WTC11 (cell line): Measurements from ENCODE around the gene ZSCAN10. TPM values are rescaled to one million over a fixed set of nuclear protein-coding genes. Genes with fewer than 3 reads are reported as not detected.

ENCODE experiments used
- ATAC-seq: fragments of 200-7000 bp; cut with Tn5 transposase; 2 replicates; pipeline ENCODE4 v1.10.0; 2021; ENCODE audit warnings: mild to moderate bottlenecking, moderate library complexity
- CTCF ChIA-PET: fragments of 300-600 bp; sonication (Branson Sonifier 250); formaldehyde crosslinking; loops from one replicate; lab custom pipeline; 2021; ENCODE audit warnings: antibody characterized with exemption; lab: Charles Lee
- POLR2A ChIA-PET: fragments of 350-600 bp; sonication (Branson Sonifier 250); formaldehyde crosslinking; loops from one replicate; lab custom pipeline; 2021; ENCODE audit warnings: antibody characterized with exemption; lab: Charles Lee
- DNase-seq: peaks from one replicate; pipeline ENCODE4 v3.0.0; 2021; ENCODE audit warnings: low spot score
- H3K27ac Mint-ChIP-seq: 2 replicates; pipeline ENCODE4 v1.8.0; 2021; ENCODE audit warnings: mixed read lengths
- H3K27me3 Mint-ChIP-seq: 2 replicates; pipeline ENCODE4 v1.8.0; 2021; ENCODE audit warnings: low read depth, mild to moderate bottlenecking, moderate library complexity, mixed read lengths
- H3K36me3 Mint-ChIP-seq: 2 replicates; pipeline ENCODE4 v1.8.0; 2021; ENCODE audit warnings: mixed read lengths
- H3K4me1 Mint-ChIP-seq: 2 replicates; pipeline ENCODE4 v1.8.0; 2022; ENCODE audit warnings: mixed read lengths
- H3K4me3 Mint-ChIP-seq: 2 replicates; pipeline ENCODE4 v1.8.0; 2021; ENCODE audit warnings: mild to moderate bottlenecking, moderate library complexity, mixed read lengths
- H3K9me3 Mint-ChIP-seq: 2 replicates; pipeline ENCODE4 v1.8.0; 2021; ENCODE audit warnings: mixed read lengths
- ATF1 ChIP-seq: sonication (generic); formaldehyde crosslinking; IDR thresholded peaks from 2 replicates; pipeline ENCODE4 v1.8.1; 2023; ENCODE audit warnings: mild to moderate bottlenecking, moderate library complexity, missing genetic modification reagents
- ATF6 ChIP-seq: sonication (generic); formaldehyde crosslinking; IDR thresholded peaks from 2 replicates; pipeline ENCODE4 v1.8.1; 2023; ENCODE audit warnings: mild to moderate bottlenecking, missing genetic modification reagents
- CREB1 ChIP-seq: sonication (generic); formaldehyde crosslinking; IDR thresholded peaks from 2 replicates; pipeline ENCODE4 v1.8.0; 2023; ENCODE audit warnings: mild to moderate bottlenecking, missing genetic modification reagents
- EMX1 ChIP-seq: fragments of 250-450 bp; sonication (Bioruptor Pico); IDR thresholded peaks from 2 replicates; pipeline ENCODE4 v1.8.0; 2021; ENCODE audit warnings: mild to moderate bottlenecking
- ERG ChIP-seq: fragments of 250-450 bp; sonication (Bioruptor Pico); IDR thresholded peaks from 2 replicates; pipeline ENCODE4 v1.8.0; 2021; ENCODE audit warnings: mild to moderate bottlenecking
- ETV6 ChIP-seq: sonication (generic); formaldehyde crosslinking; IDR thresholded peaks from 2 replicates; pipeline ENCODE4 v1.8.1; 2022; ENCODE audit warnings: mild to moderate bottlenecking, missing genetic modification reagents
- GTF2I ChIP-seq: fragments of 250-450 bp; sonication (Bioruptor Pico); conservative IDR thresholded peaks from 2 replicates; pipeline ENCODE4 v1.4.0; 2021; ENCODE audit warnings: mild to moderate bottlenecking
- JAZF1 ChIP-seq: fragments of 250-450 bp; sonication (Bioruptor Pico); IDR thresholded peaks from 2 replicates; pipeline ENCODE4 v1.9.0; 2021; ENCODE audit warnings: moderate library complexity, mild to moderate bottlenecking, inconsistent platforms
- MAX ChIP-seq: sonication (generic); formaldehyde crosslinking; IDR thresholded peaks from 2 replicates; pipeline ENCODE4 v1.8.0; 2022; ENCODE audit warnings: mild to moderate bottlenecking, missing genetic modification reagents
- MXD4 ChIP-seq: fragments of 250-450 bp; sonication (Bioruptor Pico); IDR thresholded peaks from 2 replicates; pipeline ENCODE4 v1.8.0; 2021; ENCODE audit warnings: mild to moderate bottlenecking, moderate library complexity, borderline replicate concordance
- MYBL2 ChIP-seq: sonication (generic); formaldehyde crosslinking; IDR thresholded peaks from 2 replicates; pipeline ENCODE4 v1.8.1; 2023; ENCODE audit warnings: mild to moderate bottlenecking, moderate library complexity, missing genetic modification reagents
- NR1H2 ChIP-seq: sonication (generic); formaldehyde crosslinking; IDR thresholded peaks from 2 replicates; pipeline ENCODE4 v1.9.0; 2021; ENCODE audit warnings: mild to moderate bottlenecking, moderate library complexity, missing genetic modification reagents
- NR2C2 ChIP-seq: sonication (generic); formaldehyde crosslinking; IDR thresholded peaks from 2 replicates; pipeline ENCODE4 v1.8.0; 2022; ENCODE audit warnings: mild to moderate bottlenecking, missing genetic modification reagents
- NR3C1 ChIP-seq: sonication (generic); formaldehyde crosslinking; conservative IDR thresholded peaks from 2 replicates; pipeline ENCODE4 v1.8.1; 2023; ENCODE audit warnings: low read depth, mild to moderate bottlenecking, missing genetic modification reagents
- SOX15 ChIP-seq: fragments of 250-450 bp; sonication (Bioruptor Pico); IDR thresholded peaks from 2 replicates; pipeline ENCODE4 v1.9.0; 2021; ENCODE audit warnings: mild to moderate bottlenecking
- SP1 ChIP-seq: sonication (generic); formaldehyde crosslinking; conservative IDR thresholded peaks from 2 replicates; pipeline ENCODE4 v1.8.1; 2022; ENCODE audit warnings: missing genetic modification reagents
- ZNF138 ChIP-seq: sonication (generic); formaldehyde crosslinking; conservative IDR thresholded peaks from 2 replicates; pipeline ENCODE4 v1.8.1; 2022; ENCODE audit warnings: mild to moderate bottlenecking, moderate library complexity, missing genetic modification reagents
- ZNF425 ChIP-seq: fragments of 250-450 bp; sonication (Bioruptor Pico); conservative IDR thresholded peaks from 2 replicates; pipeline ENCODE4 v1.9.0; 2021; ENCODE audit warnings: mild to moderate bottlenecking
- ZNF532 ChIP-seq: fragments of 250-450 bp; sonication (Bioruptor Pico); IDR thresholded peaks from 2 replicates; pipeline ENCODE4 v1.9.0; 2021; ENCODE audit warnings: mild to moderate bottlenecking, borderline replicate concordance
- total RNA-seq: library from RNA; stranded (reverse); gene quantifications from 3 replicates; pipeline ENCODE4 v1.2.3, GENCODE V29; 2021
- TF ChIP-seq, protein P1 (sequence below): fragments of 250-450 bp; sonication (Bioruptor Pico); IDR thresholded peaks from 2 replicates; pipeline ENCODE4 v1.9.0; 2021; ENCODE audit warnings: moderate library complexity, mild to moderate bottlenecking, inconsistent platforms, borderline replicate concordance

ZSCAN10 gene
- total RNA-seq, 1 experiment from 2014 or later, result 263 TPM

GRCh38 chr16:3145660-3146059 lies 46.6 kb upstream of the ZSCAN10 start (continued):
- TF ChIP-seq ZNF532 (CRISPR knock-in tag), result no peak
- TF ChIP-seq NR1H2 (CRISPR knock-in tag), result no peak
- TF ChIP-seq ETV6 (CRISPR knock-in tag), result no peak
- TF ChIP-seq, protein P1, sequence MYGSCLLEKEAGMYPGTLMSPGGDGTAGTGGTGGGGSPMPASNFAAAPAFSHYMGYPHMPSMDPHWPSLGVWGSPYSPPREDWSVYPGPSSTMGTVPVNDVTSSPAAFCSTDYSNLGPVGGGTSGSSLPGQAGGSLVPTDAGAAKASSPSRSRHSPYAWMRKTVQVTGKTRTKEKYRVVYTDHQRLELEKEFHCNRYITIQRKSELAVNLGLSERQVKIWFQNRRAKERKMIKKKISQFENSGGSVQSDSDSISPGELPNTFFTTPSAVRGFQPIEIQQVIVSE (CRISPR knock-in tag), result no peak
- no peak for TF ChIP-seq EMX1
- TF ChIP-seq CREB1 (CRISPR knock-in tag), result no peak

- Mint-ChIP-seq H3K9me3 (no peaks in the 10 kb centered on the region), H3K4me1 (peaks cover 7% of the 10 kb centered on the region), H3K4me3 (no peak overlapping the region), H3K36me3 (peaks cover 5% of the 10 kb centered on the region; the same call in 1 of the 2 replicates), H3K27ac (no peak overlapping the region), H3K27me3 (peaks cover 15% of the 10 kb centered on the region)
- POLR2A ChIA-PET, result interaction anchor here (0.6 to 2.2 kb wide), 2 partner anchors 10 to 16 kb away, joined by 3 to 6 read pairs; partner anchors contain the start of gene ZNF213
- no peak for ATAC-seq
- no peak for TF ChIP-seq JAZF1
- no peak for TF ChIP-seq MXD4
- TF ChIP-seq GTF2I (CRISPR knock-in tag), result no peak
- no peak for TF ChIP-seq ZNF425 (CRISPR knock-in tag)
- no peak for TF ChIP-seq MYBL2 (CRISPR knock-in tag)
- no peak for TF ChIP-seq NR2C2 (CRISPR knock-in tag)
- TF ChIP-seq, all 79 proteins: peak for 0
- no peak for DNase-seq
- CTCF ChIA-PET, result interaction anchor here (0.7 to 3.8 kb wide), 7 partner anchors 10 to 141 kb away, joined by 3 to 30 read pairs (median 4); partner anchors contain the start of gene ZNF213
These were observed 46.1 kb upstream of the ZSCAN10 start for GRCh38 chr16:3145151-3145550.

DNA sequence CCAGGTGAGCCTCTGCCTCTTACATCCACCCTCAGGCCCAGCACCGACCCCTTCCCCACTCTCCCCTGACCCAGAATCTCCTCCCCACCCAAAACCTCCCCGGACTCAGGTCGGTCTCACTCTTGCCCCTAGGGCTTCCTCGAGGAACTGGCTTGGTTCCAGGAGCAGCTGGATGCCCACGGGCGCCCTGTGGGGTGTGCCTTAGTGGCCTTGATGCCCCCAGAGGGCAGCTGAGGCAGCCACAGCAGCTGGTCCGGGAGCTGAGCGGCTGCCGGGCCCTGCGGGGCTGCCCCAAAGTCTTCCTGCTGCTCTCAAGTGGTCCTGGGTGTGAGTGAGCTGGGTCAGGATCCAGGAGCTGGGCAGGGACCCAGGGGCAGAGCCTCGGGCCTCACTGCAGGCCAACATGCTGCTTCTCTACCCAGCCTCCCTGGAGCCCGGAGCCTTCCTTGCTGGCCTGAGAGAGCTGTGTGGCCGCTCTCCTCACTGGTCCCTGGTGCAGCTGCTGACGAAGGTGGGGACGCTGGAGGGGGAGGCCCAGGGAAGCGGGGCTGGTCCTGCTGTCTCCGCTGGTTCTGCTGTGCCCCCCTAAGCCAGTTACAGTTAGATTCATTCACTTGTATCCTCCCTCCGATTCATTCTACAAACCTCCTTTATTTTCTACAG lies 45.4 kb upstream of the ZSCAN10 start:
- POLR2A ChIA-PET, result interaction anchor here (0.6 to 2.2 kb wide), 2 partner anchors 9 to 16 kb away, joined by 3 to 6 read pairs; partner anchors contain the start of gene ZNF213
- CTCF ChIA-PET, result interaction anchor here (0.8 to 3.8 kb wide), 6 partner anchors 10 to 141 kb away, joined by 3 to 30 read pairs (median 6); partner anchors contain the start of gene ZNF213
- TF ChIP-seq MAX (CRISPR knock-in tag) (no peak), SOX15 (CRISPR knock-in tag) (no peak), ZNF138 (no peak), ATF1 (CRISPR knock-in tag) (no peak), SP1 (no peak), ERG (CRISPR knock-in tag) (no peak), NR3C1 (CRISPR knock-in tag) (no peak), ZNF425 (CRISPR knock-in tag) (no peak), ATF6 (no peak), EMX1 (no peak)

More for the DNA sequence above, 45.4 kb upstream of the ZSCAN10 start:
- Mint-ChIP-seq H3K9me3 (no peaks in the 10 kb centered on the region), H3K27ac (no peak overlapping the region), H3K4me3 (no peak overlapping the region), H3K4me1 (peaks cover 7% of the 10 kb centered on the region), H3K27me3 (peaks cover 15% of the 10 kb centered on the region), H3K36me3 (peaks cover 5% of the 10 kb centered on the region; the same call in 1 of the 2 replicates)
- DNase-seq (no peak), ATAC-seq (no peak)
